IMR-90 (cell line): ENCODE data around the gene BYSL. TPM values are rescaled to one million over a fixed set of nuclear protein-coding genes. Genes with fewer than 3 reads are reported as not detected.

Experiments
- ATAC-seq: fragments of 200-7000 bp; cut with Tn5 transposase; 2 replicates; pipeline ENCODE4 v1.9.1; 2020; ENCODE audit warnings: low read depth, mild to moderate bottlenecking, moderate library complexity
- BruUV-seq: library from RNA; stranded (reverse); fragments of 400-500 nt; replicated peaks from 2 replicates; lab custom pipeline; 2021; lab: Mats Ljungman, UMichigan
- CTCF ChIA-PET: fragments of 300-600 bp; formaldehyde crosslinking; extraction: SDS; loops from one replicate; lab custom pipeline; 2021; ENCODE audit warnings: antibody characterized with exemption; lab: Yijun Ruan, JAX
- POLR2A ChIA-PET: fragments of 300-600 bp; sonication (Branson Sonifier 250); formaldehyde crosslinking; loops from one replicate; lab custom pipeline; 2022; ENCODE audit warnings: antibody characterized with exemption; ENCODE audit not compliant: unreplicated experiment; lab: Charles Lee
- DNase-seq: peaks from one replicate; pipeline ENCODE4 v3.0.0; 2013
- H2AFZ ChIP-seq: replicated peaks from 2 replicates; pipeline ENCODE3; 2013; ENCODE audit warnings: low read length, mild to moderate bottlenecking; ENCODE audit not compliant: poor library complexity
- H2AK5ac ChIP-seq: 2 replicates; pipeline ENCODE4 v1.6.1; 2013; ENCODE audit warnings: low read depth, low read length, inconsistent platforms
- H2AK9ac ChIP-seq: replicated peaks from 2 replicates; pipeline ENCODE3; 2013; ENCODE audit warnings: mild to moderate bottlenecking, low read depth, low read length, moderate library complexity; ENCODE audit not compliant: poor library complexity
- H2BK120ac ChIP-seq: 2 replicates; pipeline ENCODE4 v1.6.1; 2013; ENCODE audit warnings: low read depth, low read length, inconsistent platforms
- H2BK15ac ChIP-seq: 3 replicates; pipeline ENCODE4 v1.6.1; 2013; ENCODE audit warnings: low read depth, low read length, inconsistent platforms
- H2BK20ac ChIP-seq: 2 replicates; pipeline ENCODE4 v1.6.1; 2013; ENCODE audit warnings: low read depth, mild to moderate bottlenecking, inconsistent platforms, low read length, moderate library complexity
- H2BK5ac ChIP-seq: 2 replicates; pipeline ENCODE4 v1.6.1; 2013; ENCODE audit warnings: mild to moderate bottlenecking, low read depth, low read length, inconsistent platforms; ENCODE audit not compliant: poor library complexity, severe bottlenecking
- H3K14ac ChIP-seq: replicated peaks from 2 replicates; pipeline ENCODE4 v1.6.1; 2013; ENCODE audit warnings: low read depth, low read length, inconsistent platforms
- H3K18ac ChIP-seq: 2 replicates; pipeline ENCODE4 v1.6.1; 2013; ENCODE audit warnings: low read depth, low read length, control low read depth
- H3K23ac ChIP-seq: 2 replicates; pipeline ENCODE4 v1.6.1; 2013; ENCODE audit warnings: low read depth, low read length, inconsistent platforms
- H3K27ac ChIP-seq: 2 replicates; pipeline ENCODE4 v1.5.1; 2013; ENCODE audit warnings: mild to moderate bottlenecking, control low read depth, low read length; ENCODE audit not compliant: insufficient read depth
- H3K27me3 ChIP-seq: 2 replicates; pipeline ENCODE4 v1.6.1; 2013; ENCODE audit warnings: low read length; ENCODE audit not compliant: control insufficient read depth, insufficient read depth
- H3K36me3 ChIP-seq: 2 replicates; pipeline ENCODE4 v1.6.1; 2013; ENCODE audit warnings: low read length, mixed read lengths; ENCODE audit not compliant: control insufficient read depth, insufficient read depth
- H3K4ac ChIP-seq: 2 replicates; pipeline ENCODE4 v1.6.1; 2013; ENCODE audit warnings: low read depth, low read length, inconsistent platforms
- H3K4me1 ChIP-seq: 2 replicates; pipeline ENCODE4 v1.6.1; 2013; ENCODE audit warnings: low read length, mixed read lengths; ENCODE audit not compliant: control insufficient read depth, insufficient read depth
- H3K4me2 ChIP-seq: 2 replicates; pipeline ENCODE4 v1.6.1; 2013; ENCODE audit warnings: low read depth, mild to moderate bottlenecking, control low read depth, low read length, moderate library complexity
- H3K4me3 ChIP-seq: 2 replicates; pipeline ENCODE4 v1.5.1; 2013; ENCODE audit warnings: low read depth, mild to moderate bottlenecking, control low read depth, low read length, moderate library complexity; ENCODE audit not compliant: insufficient read depth
- H3K56ac ChIP-seq: 2 replicates; pipeline ENCODE4 v1.6.1; 2013; ENCODE audit warnings: low read length, inconsistent platforms; ENCODE audit not compliant: insufficient read depth; ENCODE audit errors: extremely low read depth
- H3K79me1 ChIP-seq, 2 experiments: 2 replicates each; pipeline ENCODE4 v1.6.1; 2013; ENCODE audit warnings: low read length in 2 of 2, inconsistent platforms in 1 of 2, low read depth in 1 of 2
- H3K9ac ChIP-seq: 2 replicates; pipeline ENCODE4 v1.6.1; 2013; ENCODE audit warnings: low read depth, low read length, control low read depth
- H3K9me1 ChIP-seq: 2 replicates; pipeline ENCODE4 v1.6.1; 2013; ENCODE audit warnings: low read length, inconsistent platforms; ENCODE audit not compliant: insufficient read depth
- H3K9me3 ChIP-seq: 2 replicates; pipeline ENCODE4 v1.6.1; 2013; ENCODE audit warnings: low read length; ENCODE audit not compliant: control insufficient read depth, insufficient read depth
- H4K20me1 ChIP-seq: 2 replicates; pipeline ENCODE4 v1.6.1; 2013; ENCODE audit warnings: low read length, inconsistent platforms; ENCODE audit not compliant: insufficient read depth
- H4K5ac ChIP-seq: 2 replicates; pipeline ENCODE4 v1.6.1; 2013; ENCODE audit warnings: mild to moderate bottlenecking, low read depth, low read length, control low read depth
- H4K8ac ChIP-seq, 2 experiments: 2 replicates each; pipeline ENCODE4 v1.6.1; 2013; ENCODE audit warnings: low read depth in 2 of 2, low read length in 2 of 2, control low read depth in 1 of 2, inconsistent platforms in 1 of 2
- H4K91ac ChIP-seq: 2 replicates; pipeline ENCODE4 v1.6.1; 2013; ENCODE audit warnings: low read depth, low read length, inconsistent platforms; ENCODE audit not compliant: insufficient read depth
- BHLHE40 ChIP-seq: fragments of 150-350 bp; IDR thresholded peaks from 2 replicates; pipeline ENCODE4 v1.6.1; 2016; ENCODE audit warnings: mild to moderate bottlenecking, low read depth, low read length
- CEBPB ChIP-seq: IDR thresholded peaks from 2 replicates; pipeline ENCODE4 v1.6.1; 2012; ENCODE audit warnings: low read depth, low read length, improper control_type of control experiment
- CHD1 ChIP-seq: IDR thresholded peaks from 2 replicates; pipeline ENCODE4 v1.6.1; 2012; ENCODE audit warnings: low read depth, low read length, improper control_type of control experiment
- CTCF ChIP-seq: conservative IDR thresholded peaks from 2 replicates; pipeline ENCODE4 v1.5.1; 2012; ENCODE audit warnings: mild to moderate bottlenecking, low read depth, low read length, improper control_type of control experiment
- ELK1 ChIP-seq: fragments of 150-350 bp; IDR thresholded peaks from 2 replicates; pipeline ENCODE4 v1.6.1; 2016; ENCODE audit warnings: low read depth, mild to moderate bottlenecking, low read length, moderate library complexity, borderline replicate concordance
- FOS ChIP-seq: fragments of 150-350 bp; IDR thresholded peaks from 2 replicates; pipeline ENCODE4 v1.6.1; 2016; ENCODE audit warnings: low read depth, low read length
- MAFK ChIP-seq: IDR thresholded peaks from 2 replicates; pipeline ENCODE4 v1.6.1; 2012; ENCODE audit warnings: low read depth, low read length, improper control_type of control experiment
- MAZ ChIP-seq: IDR thresholded peaks from 2 replicates; pipeline ENCODE4 v1.6.1; 2012; ENCODE audit warnings: low read depth, mild to moderate bottlenecking, low read length, improper control_type of control experiment, moderate library complexity, borderline replicate concordance
- MXI1 ChIP-seq: IDR thresholded peaks from 2 replicates; pipeline ENCODE4 v1.6.1; 2012; ENCODE audit warnings: low read depth, mild to moderate bottlenecking, low read length, moderate library complexity, borderline replicate concordance
- NFE2L2 ChIP-seq: fragments of 150-350 bp; IDR thresholded peaks from 2 replicates; pipeline ENCODE4 v1.6.1; 2016; ENCODE audit warnings: low read depth, mild to moderate bottlenecking, low read length
- POLR2A ChIP-seq: IDR thresholded peaks from 2 replicates; pipeline ENCODE4 v1.6.1; 2012; ENCODE audit warnings: mild to moderate bottlenecking, low read depth, low read length
- RAD21 ChIP-seq: IDR thresholded peaks from 2 replicates; pipeline ENCODE4 v1.6.1; 2012; ENCODE audit warnings: low read length, improper control_type of control experiment
- RCOR1 ChIP-seq: IDR thresholded peaks from 2 replicates; pipeline ENCODE4 v1.6.1; 2012; ENCODE audit warnings: mild to moderate bottlenecking, low read length, improper control_type of control experiment; ENCODE audit not compliant: insufficient replicate concordance
- RFX5 ChIP-seq: IDR thresholded peaks from 2 replicates; pipeline ENCODE4 v1.8.0; 2012; ENCODE audit warnings: low read depth, mild to moderate bottlenecking, low read length, moderate library complexity
- SMC3 ChIP-seq: fragments of 150-350 bp; IDR thresholded peaks from 2 replicates; pipeline ENCODE4 v1.6.1; 2016; ENCODE audit warnings: low read depth, mild to moderate bottlenecking, antibody characterized with exemption, low read length, moderate library complexity
- USF2 ChIP-seq: fragments of 150-350 bp; IDR thresholded peaks from 2 replicates; pipeline ENCODE4 v1.6.1; 2017; ENCODE audit warnings: mild to moderate bottlenecking, antibody characterized with exemption, low read length, low read depth
- WGBS, 2 experiments: methylation state at CpG; one replicate each; pipeline versions ENCODE4 v1.1.5 to v1.1.7; 2013; ENCODE audit warnings: missing lambda C conversion rate in 2 of 2; ENCODE audit not compliant: insufficient read length in 1 of 2; ENCODE audit errors: extremely low coverage in 2 of 2; 5-methylcytosine and 5-hydroxymethylcytosine counted together
- dilution Hi-C: fragments of 300-500 bp; cut with HindIII; formaldehyde crosslinking; loops from one replicate; pipeline ENCODE4 v1.14.3; 2018; ENCODE audit warnings: low sequenced_read_pairs; ENCODE audit not compliant: unreplicated experiment
- in situ Hi-C: fragments of 300-500 bp; cut with MboI; formaldehyde crosslinking; loops from 3 replicates; pipeline ENCODE4 v1.14.3; 2019; ENCODE audit warnings: low sequenced_read_pairs, inconsistent platforms, mixed read lengths
- intact Hi-C: fragments of 100-400 bp; cut with micrococcal nuclease; formaldehyde crosslinking; loops from 2 replicates; pipeline ENCODE4 v1.10.0; 2022
- polyA plus RNA-seq, 3 experiments: library from polyadenylated mRNA; depleted of rRNA; stranded (reverse); fragments of >200 nt; gene quantifications; 2 replicates each; pipeline ENCODE4 v1.2.3, GENCODE V29; 2012; ENCODE audit warnings: low replicate concordance in 1 of 3
- total RNA-seq: library from RNA; depleted of rRNA; stranded (reverse); fragments of >200 nt; gene quantifications from 2 replicates; pipeline ENCODE4 v1.2.3, GENCODE V29; 2012

Gene BYSL
- total and polyA plus RNA-seq, 2 of the 4 experiments (the other 2 are of a cell fraction) = 26.7 to 36.3 TPM

- ChIA-PET CTCF (interaction anchor here (0.6 kb wide), 1 partner anchor 46 kb away, joined by 3 read pairs; no protein-coding TSS in a partner anchor), POLR2A (no interaction called here)
- Histone ChIP-seq H4K91ac (no peak overlapping the region), H4K20me1 (no peaks in the 10 kb centered on the region; the same call in 1 of the 2 replicates), H3K27me3 (no peaks in the 10 kb centered on the region), H3K9me3 (no peaks in the 10 kb centered on the region), H2BK5ac (no peak overlapping the region), H3K79me1 (peaks cover 7 to 17% of the 10 kb centered on the region in 2 experiments; a peak in 3 of 4 replicates), H3K9me1 (peaks cover 3% of the 10 kb centered on the region; the same call in 1 of the 2 replicates), H3K4me2 (no peak overlapping the region), H2AFZ (no peak overlapping the region), H4K5ac (no peak overlapping the region), H4K8ac (no peak overlapping the region), H3K14ac (no peak overlapping the region), H3K9ac (no peak overlapping the region), H2BK15ac (no peak overlapping the region), H2AK5ac (no peak overlapping the region), H3K4ac (no peak overlapping the region), H2BK120ac (no peak overlapping the region), H3K27ac (no peak overlapping the region), H3K23ac (peak overlapping the region; percentile 68; the same call in 1 of the 2 replicates), H3K56ac (no peak overlapping the region), H3K4me1 (peaks cover 2% of the 10 kb centered on the region; the same call in 1 of the 2 replicates), H2AK9ac (no peak overlapping the region), H2BK20ac (no peak overlapping the region), H3K18ac (no peak overlapping the region), H3K36me3 (no peaks in the 10 kb centered on the region), H3K4me3 (no peak overlapping the region)
- BruUV-seq = no TSS peak
- dilution Hi-C loops = no loop called here
- in situ Hi-C loops = no loop called here
- no peak for DNase-seq
- no peak for TF ChIP-seq FOS
- TF ChIP-seq CHD1 = no peak
- TF ChIP-seq MXI1 = no peak
- TF ChIP-seq MAFK = no peak
- no peak for TF ChIP-seq MAZ
- TF ChIP-seq CTCF = no peak
- TF ChIP-seq ELK1 = no peak
- no peak for TF ChIP-seq BHLHE40
- no peak for TF ChIP-seq USF2
- TF ChIP-seq SMC3 = no peak
- TF ChIP-seq RAD21 = no peak
- no peak for TF ChIP-seq RFX5
- no peak for TF ChIP-seq RCOR1
- TF ChIP-seq NFE2L2 = no peak
- no peak for TF ChIP-seq CEBPB
- no peak for TF ChIP-seq POLR2A
- intact Hi-C loops = no loop called here
- ATAC-seq = no peak
- WGBS, 2 experiments = no CpG with 5 or more reads among the region's 4 CpGs
These were observed 28.3 kb upstream of the BYSL start for GRCh38 chr6:41892921-41893564.
